ENCODE results near the gene HGFAC. TPM values are rescaled to one million over a fixed set of nuclear protein-coding genes. Genes with fewer than 3 reads are reported as not detected.

The HGFAC gene
- total and polyA plus RNA-seq, 2 of the 13 experiments (the other 11 are each of a cell fraction or from before 2014, with no cell fraction given) = 8.5 to 63.6 TPM

DNA sequence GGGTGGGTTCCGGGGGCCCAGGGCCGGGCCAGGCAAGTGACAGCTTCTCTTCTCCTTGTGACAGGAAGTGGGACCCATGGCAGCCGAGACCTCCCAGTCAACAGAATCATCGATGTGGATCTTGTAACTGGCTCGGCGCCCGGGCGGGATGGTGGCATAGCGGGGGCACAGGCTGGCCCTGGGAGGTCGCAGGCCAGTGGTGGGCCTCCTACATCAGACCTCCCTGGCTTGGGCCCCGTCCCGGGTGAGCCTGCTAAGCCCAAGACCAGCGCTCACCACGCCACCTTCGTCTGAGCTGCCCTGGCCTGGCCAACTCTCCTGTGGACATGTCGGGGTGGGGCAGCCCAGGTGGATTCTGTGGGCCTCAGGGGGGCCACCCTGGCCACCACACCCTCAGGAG lies 2.4 kb upstream of the HGFAC start:
- ChIA-PET POLR2A (no interaction called here), CTCF (ENCODE audit: low intra/inter-chr PET ratio, low total read pairs) (no interaction called here)
- FAIRE-seq (no peak), ATAC-seq (no peak), DNase-seq (ENCODE audit: low spot score) (no peak)
- WGBS (ENCODE audit: low lambda C conversion rate) = 82% methylated on average over 7 of the region's 16 CpGs
- Histone ChIP-seq H3K4me2 (ENCODE audit: low read depth, low read length) (no peak overlapping the region), H3K4me3 (replicated peaks in 1 of 3; ENCODE audit: insufficient read depth in 1 of 3, low read depth in 2 of 3, low read length in 3 of 3) (no peak overlapping the region), H3K9me3 (ENCODE audit: low read length) (no peaks in the 10 kb centered on the region), H3K27me3 (ENCODE audit: control insufficient read depth in 1 of 2, insufficient read depth in 2 of 2, low read length in 2 of 2) (no peaks in the 10 kb centered on the region), H3K9ac (ENCODE audit: insufficient read depth, low read depth, low read length) (no peak overlapping the region), H3K79me2 (ENCODE audit: insufficient read depth, low read length) (no peaks in the 10 kb centered on the region), H3K4me1 (ENCODE audit: insufficient read depth, low read length) (peaks cover 55% of the 10 kb centered on the region), H3K27ac (ENCODE audit: extremely low read length, insufficient read depth, low read length) (no peak overlapping the region), H3K36me3 (replicated peaks in 1 of 2; ENCODE audit: control insufficient read depth in 1 of 2, insufficient read depth in 2 of 2, low read length in 2 of 2) (no peaks in the 10 kb centered on the region; a peak in 1 of 5 replicates), H2AFZ (ENCODE audit: low read length) (no peak overlapping the region), H4K20me1 (ENCODE audit: insufficient read depth, low read length) (no peaks in the 10 kb centered on the region)
- in situ Hi-C loops (cut with HindIII; ENCODE audit: extremely low pct_ligation_motif_present, low pct_unique_long_range_greater_than_20kb) (no loop called here), intact Hi-C loops (cut with micrococcal nuclease; ENCODE audit: unreplicated experiment) (no loop called here)
- no peak for TF ChIP-seq HNRNPL (IDR thresholded peaks at IDR 0.05; ENCODE audit: low read depth, low read length)
- peak; percentile 46 for TF ChIP-seq AGO2 (optimal IDR thresholded peaks at IDR 0.05; ENCODE audit: low read depth, low read length)
- TF ChIP-seq RBFOX2 (IDR thresholded peaks at IDR 0.05; ENCODE audit: low read depth, low read length) = 0 out of 2 replicates have a peak, but pooled peaks have one; percentile 17
- no peak for TF ChIP-seq KDM2A (CRISPR knock-in tag; IDR thresholded peaks at IDR 0.05; ENCODE audit: borderline replicate concordance, low read depth)
- no peak for TF ChIP-seq CAMTA2 (CRISPR knock-in tag; IDR thresholded peaks at IDR 0.05; ENCODE audit: borderline replicate concordance)
- BruUV-seq (replicated peaks) = no TSS peak

DNA sequence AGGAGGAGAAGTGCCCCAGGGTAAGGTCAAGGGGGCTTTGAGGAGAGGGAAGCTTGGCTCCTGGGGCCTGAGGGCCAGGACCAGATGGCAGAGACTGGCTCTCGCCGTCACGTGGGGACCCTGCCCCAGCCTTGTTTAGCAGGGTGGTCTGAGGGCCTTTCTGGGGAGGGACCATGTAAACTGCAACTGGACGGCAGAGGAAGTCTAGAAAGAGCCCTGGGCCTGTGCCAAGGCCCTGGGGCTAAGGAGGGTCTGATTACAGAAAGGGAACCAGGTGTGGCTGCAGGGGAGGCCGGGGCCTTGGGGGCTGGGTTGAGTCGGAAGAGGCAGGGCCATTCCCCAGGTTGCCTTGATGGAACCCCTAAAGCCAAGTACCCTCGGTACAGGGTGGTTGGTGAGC lies 1.8 kb upstream of the HGFAC start:
- H3K4me2 ChIP-seq (ENCODE audit: low read depth, low read length) = no peak overlapping the region
- no peak for FAIRE-seq
- CTCF ChIA-PET (ENCODE audit: low intra/inter-chr PET ratio, low total read pairs) = no interaction called here
- ATAC-seq = no peak
- no peaks in the 10 kb centered on the region for H3K79me2 ChIP-seq (ENCODE audit: insufficient read depth, low read length)
- no peaks in the 10 kb centered on the region for H3K9me3 ChIP-seq (ENCODE audit: low read length)
- peaks cover 55% of the 10 kb centered on the region for H3K4me1 ChIP-seq (ENCODE audit: insufficient read depth, low read length)
- WGBS (ENCODE audit: low lambda C conversion rate) = 73% methylated on average over 4 of the region's 7 CpGs
- no peaks in the 10 kb centered on the region for H3K27me3 ChIP-seq (ENCODE audit: control insufficient read depth in 1 of 2, insufficient read depth in 2 of 2, low read length in 2 of 2)
- no peaks in the 10 kb centered on the region; a peak in 1 of 5 replicates for H3K36me3 ChIP-seq (replicated peaks in 1 of 2; ENCODE audit: control insufficient read depth in 1 of 2, insufficient read depth in 2 of 2, low read length in 2 of 2)
- POLR2A ChIA-PET = no interaction called here
- H3K27ac ChIP-seq (ENCODE audit: extremely low read length, insufficient read depth, low read length) = peak overlapping the region; percentile 29
- intact Hi-C loops (cut with micrococcal nuclease; ENCODE audit: unreplicated experiment) (loop anchor here (5.0 kb wide), 3 partner anchors 33 to 333 kb away; partner anchors contain the start of gene RGS12), in situ Hi-C loops (cut with HindIII; ENCODE audit: extremely low pct_ligation_motif_present, low pct_unique_long_range_greater_than_20kb) (no loop called here)
- no peaks in the 10 kb centered on the region for H4K20me1 ChIP-seq (ENCODE audit: insufficient read depth, low read length)
- H3K9ac ChIP-seq (ENCODE audit: insufficient read depth, low read depth, low read length) = no peak overlapping the region
- no TSS peak for BruUV-seq (replicated peaks)
- no peak overlapping the region for H3K4me3 ChIP-seq (replicated peaks in 1 of 3; ENCODE audit: insufficient read depth in 1 of 3, low read depth in 2 of 3, low read length in 3 of 3)
- TF ChIP-seq, protein P1, sequence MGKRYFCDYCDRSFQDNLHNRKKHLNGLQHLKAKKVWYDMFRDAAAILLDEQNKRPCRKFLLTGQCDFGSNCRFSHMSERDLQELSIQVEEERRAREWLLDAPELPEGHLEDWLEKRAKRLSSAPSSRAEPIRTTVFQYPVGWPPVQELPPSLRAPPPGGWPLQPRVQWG (CRISPR knock-in tag; IDR thresholded peaks at IDR 0.05; ENCODE audit: borderline replicate concordance, low read depth) = no peak
- TF ChIP-seq MAFF (IDR thresholded peaks at IDR 0.05; ENCODE audit: low read depth, low read length) (no peak), ESRRA (CRISPR knock-in tag; IDR thresholded peaks at IDR 0.05; ENCODE audit: low read depth) (no peak), XBP1 (CRISPR knock-in tag; IDR thresholded peaks at IDR 0.05) (no peak), SRSF9 (IDR thresholded peaks at IDR 0.05; ENCODE audit: borderline replicate concordance, insufficient read depth, low read depth, low read length, poor library complexity, severe bottlenecking) (no peak)
- no peak overlapping the region for H2AFZ ChIP-seq (ENCODE audit: low read length)
- no peak for DNase-seq (ENCODE audit: low spot score)

Data from HepG2 (cell line).